GM03348 (cell line): ENCODE measurements around the gene GALNT16.

Source experiments
- DNase-seq: peaks from one replicate; pipeline ENCODE4 v3.0.0; 2012; ENCODE audit warnings: low spot score

GALNT16 gene

GRCh38 chr14:69317102-69317755 is 57.3 kb downstream of the GALNT16 start:
- peak; percentile 98 for DNase-seq

GRCh38 chr14:69317780-69318179 is 57.8 kb downstream of the GALNT16 start:
- no peak for DNase-seq

GRCh38 chr14:69318241-69318640 is 58.3 kb downstream of the GALNT16 start:
- peak; percentile 2 for DNase-seq

- peak; percentile 2 for DNase-seq
These were observed 59.0 kb downstream of the GALNT16 start for GRCh38 chr14:69318901-69319475.

- DNase-seq: no peak
These were observed 60.0 kb downstream of the GALNT16 start for GRCh38 chr14:69319911-69320310.

GRCh38 chr14:69320581-69321365 is 60.8 kb downstream of the GALNT16 start:
- DNase-seq: no peak

GRCh38 chr14:69321601-69322330 is 61.8 kb downstream of the GALNT16 start:
- no peak for DNase-seq

- DNase-seq: no peak
These were observed 63.5 kb downstream of the GALNT16 start for GRCh38 chr14:69323266-69323998.

GRCh38 chr14:69323999-69324282 is 64.0 kb downstream of the GALNT16 start:
- no peak for DNase-seq

- DNase-seq: no peak
These were observed 64.5 kb downstream of the GALNT16 start for GRCh38 chr14:69324341-69324931.

GRCh38 chr14:69325086-69325485 is 65.1 kb downstream of the GALNT16 start:
- no peak for DNase-seq

GRCh38 chr14:69325646-69326265 is 65.8 kb downstream of the GALNT16 start:
- no peak for DNase-seq

GRCh38 chr14:69326611-69327010 is 66.7 kb downstream of the GALNT16 start:
- DNase-seq: no peak

- no peak for DNase-seq
These were observed 67.5 kb downstream of the GALNT16 start for GRCh38 chr14:69327507-69327906.

GRCh38 chr14:69328317-69328716 is 68.4 kb downstream of the GALNT16 start:
- no peak for DNase-seq

GRCh38 chr14:69328765-69329164 is 68.8 kb downstream of the GALNT16 start:
- DNase-seq: no peak

GRCh38 chr14:69331206-69331605 is 71.2 kb downstream of the GALNT16 start:
- DNase-seq: no peak

- DNase-seq: no peak
These were observed 72.9 kb downstream of the GALNT16 start for GRCh38 chr14:69332782-69333395.

- DNase-seq: no peak
These were observed 73.9 kb downstream of the GALNT16 start for GRCh38 chr14:69333791-69334337.

GRCh38 chr14:69334576-69334975 is 74.6 kb downstream of the GALNT16 start:
- no peak for DNase-seq
